ENCODE results near the gene SLC18A3.

The SLC18A3 gene

DNA sequence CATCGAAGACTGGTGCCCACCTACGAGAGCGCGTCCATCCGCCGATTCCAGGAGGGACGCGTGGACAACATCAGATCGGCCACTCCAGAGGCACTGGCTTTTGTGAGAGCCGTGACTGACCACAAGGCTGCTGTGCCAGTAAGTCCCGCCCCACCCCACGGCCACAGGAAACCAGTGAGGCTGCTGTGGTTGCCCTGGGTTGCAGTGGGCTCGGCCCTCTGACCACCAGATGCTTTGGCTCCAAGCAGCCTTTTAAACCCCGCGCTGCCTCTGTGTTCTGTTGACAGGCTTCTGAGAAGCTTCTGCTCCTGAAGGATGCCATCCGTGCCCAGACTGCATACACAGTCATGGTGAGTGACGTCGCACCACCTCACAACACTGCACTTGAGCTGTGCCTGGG, 45.0 kb downstream of the SLC18A3 start:
- H3K4me3 ChIP-seq (replicated peaks; ENCODE audit: low read depth, low read length), result no peak overlapping the region
- TF ChIP-seq, protein P1, sequence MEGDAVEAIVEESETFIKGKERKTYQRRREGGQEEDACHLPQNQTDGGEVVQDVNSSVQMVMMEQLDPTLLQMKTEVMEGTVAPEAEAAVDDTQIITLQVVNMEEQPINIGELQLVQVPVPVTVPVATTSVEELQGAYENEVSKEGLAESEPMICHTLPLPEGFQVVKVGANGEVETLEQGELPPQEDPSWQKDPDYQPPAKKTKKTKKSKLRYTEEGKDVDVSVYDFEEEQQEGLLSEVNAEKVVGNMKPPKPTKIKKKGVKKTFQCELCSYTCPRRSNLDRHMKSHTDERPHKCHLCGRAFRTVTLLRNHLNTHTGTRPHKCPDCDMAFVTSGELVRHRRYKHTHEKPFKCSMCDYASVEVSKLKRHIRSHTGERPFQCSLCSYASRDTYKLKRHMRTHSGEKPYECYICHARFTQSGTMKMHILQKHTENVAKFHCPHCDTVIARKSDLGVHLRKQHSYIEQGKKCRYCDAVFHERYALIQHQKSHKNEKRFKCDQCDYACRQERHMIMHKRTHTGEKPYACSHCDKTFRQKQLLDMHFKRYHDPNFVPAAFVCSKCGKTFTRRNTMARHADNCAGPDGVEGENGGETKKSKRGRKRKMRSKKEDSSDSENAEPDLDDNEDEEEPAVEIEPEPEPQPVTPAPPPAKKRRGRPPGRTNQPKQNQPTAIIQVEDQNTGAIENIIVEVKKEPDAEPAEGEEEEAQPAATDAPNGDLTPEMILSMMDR (IDR thresholded peaks at IDR 0.05; ENCODE audit: low read length, missing control alignments), result no peak
- DNase-seq (ENCODE audit: low read depth), result no peak

DNA sequence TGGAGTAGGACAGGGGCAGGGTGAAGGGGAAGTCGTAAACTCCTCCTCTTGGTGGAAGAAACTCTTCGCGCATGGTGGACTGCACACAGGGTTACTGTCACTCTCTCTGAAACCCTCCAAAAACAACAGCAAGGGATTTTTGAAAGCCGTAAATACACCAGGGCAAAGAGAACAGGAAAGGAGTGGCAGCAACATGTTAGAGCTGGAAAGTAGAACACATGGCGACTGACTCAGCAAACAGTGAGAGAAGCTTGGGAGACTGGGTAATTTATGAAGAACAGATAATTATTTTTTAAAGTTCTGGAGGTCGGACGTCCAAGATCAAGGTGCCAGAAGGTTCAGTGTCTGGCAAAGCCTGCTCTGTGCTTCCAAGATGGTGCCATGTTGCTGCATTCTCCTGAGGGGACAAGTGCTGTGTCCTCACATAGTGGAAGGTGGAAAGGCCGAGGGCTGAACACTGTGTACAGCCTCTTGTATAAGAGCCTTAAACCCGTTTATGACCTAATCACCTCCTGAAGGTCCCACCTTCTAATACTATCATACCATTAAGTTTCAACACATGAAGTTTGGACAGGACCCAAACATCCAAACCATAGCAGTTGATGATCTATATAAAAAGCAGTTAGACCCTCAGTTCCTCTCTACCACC, 46.9 kb downstream of the SLC18A3 start:
- no peak for DNase-seq (ENCODE audit: low read depth)
- TF ChIP-seq, protein P1 (IDR thresholded peaks at IDR 0.05; ENCODE audit: low read length, missing control alignments), result no peak
- no peak overlapping the region for H3K4me3 ChIP-seq (replicated peaks; ENCODE audit: low read depth, low read length)

DNA sequence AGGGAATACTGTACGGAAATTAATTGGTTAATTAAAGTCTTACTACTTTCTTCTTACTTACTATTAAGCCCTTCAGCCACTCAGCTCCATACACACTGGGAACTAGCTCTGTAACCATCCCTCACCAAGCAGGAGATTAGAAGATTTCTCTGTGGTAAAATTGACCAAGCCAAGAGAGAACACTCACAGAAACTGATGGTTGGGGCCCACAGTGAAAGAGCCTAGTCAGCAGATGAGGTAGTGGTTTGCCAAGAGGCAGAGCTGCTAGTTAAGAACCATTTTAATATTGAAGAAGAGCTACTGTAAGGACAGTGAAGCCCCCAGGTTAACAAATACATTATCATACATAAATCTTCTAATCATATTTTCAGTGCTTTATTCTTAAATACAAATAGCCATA, 47.5 kb downstream of the SLC18A3 start:
- TF ChIP-seq, protein P1 (IDR thresholded peaks at IDR 0.05; ENCODE audit: low read length, missing control alignments), result no peak
- no peak overlapping the region for H3K4me3 ChIP-seq (replicated peaks; ENCODE audit: low read depth, low read length)
- no peak for DNase-seq (ENCODE audit: low read depth)

DNA sequence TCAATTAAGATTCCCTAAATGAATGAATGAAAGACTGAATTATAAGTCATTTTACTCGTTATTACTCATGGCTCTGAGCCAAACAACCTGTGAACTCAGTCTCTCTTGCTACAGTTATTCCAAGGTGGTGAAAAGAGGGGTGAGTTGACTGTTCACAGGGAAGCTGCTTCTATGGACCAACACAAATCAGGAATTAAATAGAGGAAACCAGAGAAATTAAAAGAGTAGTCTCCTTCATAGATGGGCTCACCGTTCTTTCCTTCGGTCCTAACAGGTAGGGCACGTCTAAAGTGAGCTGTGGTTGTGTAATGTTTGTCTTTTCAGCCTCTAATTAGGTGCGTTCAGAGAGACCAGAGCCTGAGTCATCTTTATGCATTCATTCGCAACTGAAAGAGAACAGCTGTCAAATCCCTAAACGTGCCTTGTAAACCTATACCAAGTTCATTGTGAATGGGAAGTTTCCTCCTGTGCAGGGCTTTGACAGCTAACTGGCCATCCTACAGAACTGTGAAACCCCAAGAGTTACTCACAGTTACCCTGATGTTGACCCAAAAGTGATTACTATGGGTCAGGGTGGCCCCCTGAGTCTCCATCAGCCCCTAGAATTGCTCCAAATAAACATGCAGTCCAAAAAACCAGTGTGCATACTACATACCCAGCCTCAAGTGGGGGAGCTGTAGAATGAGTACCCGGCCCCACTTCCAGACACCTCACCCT, 51.2 kb downstream of the SLC18A3 start:
- TF ChIP-seq, protein P1 (IDR thresholded peaks at IDR 0.05; ENCODE audit: low read length, missing control alignments), result no peak
- no peak for DNase-seq (ENCODE audit: low read depth)
- H3K4me3 ChIP-seq (replicated peaks; ENCODE audit: low read depth, low read length), result no peak overlapping the region
